GM12874 (cell line): ENCODE data around the gene MAP3K3.

Experiments used
- CTCF ChIP-seq: IDR thresholded peaks from 2 replicates; pipeline ENCODE4 v1.5.1; 2011; ENCODE audit warnings: low read depth, mild to moderate bottlenecking, control low read depth, low read length, moderate library complexity; ENCODE audit not compliant: insufficient read depth

The MAP3K3 gene

GRCh38 chr17:63698886-63699637, 76.8 kb downstream of the MAP3K3 start:
- no peak for TF ChIP-seq CTCF

GRCh38 chr17:63699638-63700527, 77.7 kb downstream of the MAP3K3 start, which contains the start of gene LIMD2:
Gene LIMD2 (minus strand): TSS chr17:63700125. CDS start chr17:63699298, 827 bp downstream.
- no peak for TF ChIP-seq CTCF

- peak; percentile 30; the same call in 1 of the 2 replicates for TF ChIP-seq CTCF
Observed at GRCh38 chr17:63700528-63701455, 78.6 kb downstream of the MAP3K3 start.

GRCh38 chr17:63701456-63701820, 79.2 kb downstream of the MAP3K3 start:
- TF ChIP-seq CTCF, result no peak

GRCh38 chr17:63701868-63702720, 79.9 kb downstream of the MAP3K3 start:
- TF ChIP-seq CTCF, result no peak

- no peak for TF ChIP-seq CTCF
Observed at GRCh38 chr17:63702721-63703015, 80.5 kb downstream of the MAP3K3 start.
